DMS53 treated with DMSO at 0.1 percent for 48 hours (cell line): ENCODE measurements around the gene NAA25.

Source experiments
- DNase-seq: peaks from one replicate; lab custom pipeline; 2025; ENCODE audit not compliant: unreplicated experiment; lab: John Stamatoyannopoulos, UW

NAA25 gene

GRCh38 chr12:112108202-112109079 lies at the start of gene NAA25:
NAA25 (minus strand) TSS chr12:112108783; CDS start chr12:112108773, 10 bp downstream.
- peak; percentile 89 for DNase-seq

GRCh38 chr12:112153893-112154219 lies 45.3 kb upstream of the NAA25 start:
- no peak for DNase-seq

- DNase-seq = no peak
Observed at GRCh38 chr12:112153181-112153892, 44.8 kb upstream of the NAA25 start.

GRCh38 chr12:112151766-112152541 lies 43.4 kb upstream of the NAA25 start:
- DNase-seq = no peak

- DNase-seq = no peak
Observed at GRCh38 chr12:112149596-112149995, 41.0 kb upstream of the NAA25 start.

GRCh38 chr12:112148031-112148513 lies 39.5 kb upstream of the NAA25 start:
- no peak for DNase-seq

- no peak for DNase-seq
Observed at GRCh38 chr12:112146123-112146522, 37.5 kb upstream of the NAA25 start.

GRCh38 chr12:112140728-112141127 lies 32.1 kb upstream of the NAA25 start:
- no peak for DNase-seq

- DNase-seq = no peak
Observed at GRCh38 chr12:112134731-112135130, 26.1 kb upstream of the NAA25 start.

- no peak for DNase-seq
Observed at GRCh38 chr12:112133418-112133817, 24.8 kb upstream of the NAA25 start.

GRCh38 chr12:112131686-112132085 lies 23.1 kb upstream of the NAA25 start:
- no peak for DNase-seq

GRCh38 chr12:112130441-112130998 lies 21.9 kb upstream of the NAA25 start:
- DNase-seq = no peak

- no peak for DNase-seq
Observed at GRCh38 chr12:112126911-112127310, 18.3 kb upstream of the NAA25 start.

- no peak for DNase-seq
Observed at GRCh38 chr12:112126000-112126438, 17.4 kb upstream of the NAA25 start.

GRCh38 chr12:112125250-112125999 lies 16.8 kb upstream of the NAA25 start, which contains the start of gene TRAFD1:
TRAFD1 (plus strand) TSS chr12:112125560; CDS start chr12:112130523, 4,963 bp downstream.
- DNase-seq = peak; percentile 96

- no peak for DNase-seq
Observed at GRCh38 chr12:112124918-112125249, 16.3 kb upstream of the NAA25 start.

GRCh38 chr12:112122823-112123690 lies 14.5 kb upstream of the NAA25 start:
- DNase-seq = no peak

- DNase-seq = no peak
Observed at GRCh38 chr12:112121780-112122565, 13.4 kb upstream of the NAA25 start.

- DNase-seq = no peak
Observed at GRCh38 chr12:112117685-112118084, 9.1 kb upstream of the NAA25 start.
